Tibial nerve (tissue), 4 donors: ENCODE results near the gene LRRC26. TPM values are rescaled to one million over a fixed set of nuclear protein-coding genes. Genes with fewer than 3 reads are reported as not detected.
"Not testable (repeated sequence)": the region's sequence is repeated elsewhere in the genome, so short reads cannot be mapped to it uniquely, and the experiment has no call there.

Experiments
- DNase-seq, 2 donors: peaks; one replicate each; pipeline ENCODE4 v3.0.0-alpha.2; 2019; ENCODE audit warnings: low spot score in 2 of 2
- H3K27ac ChIP-seq, 4 donors: fragments of 200-600 bp; sonication (generic) in 3 of 4; one replicate each; pipeline ENCODE4 v1.5.1; 2017 to 2019; ENCODE audit warnings: mild to moderate bottlenecking in 1 of 4
- H3K27me3 ChIP-seq, 2 donors: fragments of 200-600 bp; sonication (generic) in 1 of 2; one replicate each; pipeline versions ENCODE4 v1.5.1 to v1.6.0; 2017 to 2019
- H3K36me3 ChIP-seq, 3 donors: fragments of 200-600 bp; sonication (generic); one replicate each; pipeline ENCODE4 v1.5.1; 2018 to 2019
- H3K4me1 ChIP-seq, 4 donors: fragments of 200-600 bp; sonication (generic) in 3 of 4; one replicate each; pipeline ENCODE4 v1.5.1; 2017 to 2019
- H3K4me3 ChIP-seq, 4 donors: fragments of 200-600 bp; sonication (generic) in 3 of 4; one replicate each; pipeline ENCODE4 v1.5.1; 2017 to 2019; ENCODE audit warnings: mild to moderate bottlenecking in 1 of 4, moderate library complexity in 1 of 4
- H3K9me3 ChIP-seq, 4 donors: fragments of 200-600 bp; sonication (generic) in 3 of 4; one replicate each; pipeline ENCODE4 v1.5.1; 2017 to 2019
- EP300 ChIP-seq, 2 donors: sonication (generic); formaldehyde crosslinking; IDR thresholded peaks; one replicate each; pipeline ENCODE4 v1.6.1; 2017; ENCODE audit warnings: antibody characterized with exemption in 2 of 2, mild to moderate bottlenecking in 1 of 2
- POLR2A ChIP-seq, 2 donors: fragments of 450-650 bp; IDR thresholded peaks; one replicate each; pipeline ENCODE4 v1.6.1; 2017; ENCODE audit warnings: antibody characterized with exemption in 2 of 2, mild to moderate bottlenecking in 2 of 2, moderate library complexity in 2 of 2
- WGBS, 2 donors: methylation state at CpG; one replicate each; pipeline ENCODE4 v1.1.5; 2018; 5-methylcytosine and 5-hydroxymethylcytosine counted together
- total RNA-seq, 4 donors: library from RNA; depleted of rRNA; stranded (reverse); fragments of >200 nt; gene quantifications; one replicate each; pipeline ENCODE4 v1.1.0, GENCODE V29; 2016
- TF ChIP-seq, protein P1 (sequence below), 5 experiments: fragments of 200-600 bp in 3 of 5; fragments of 450-650 bp in 2 of 5; sonication (generic) in 3 of 5; IDR thresholded peaks; one replicate each; pipeline ENCODE4 v1.5.1; 2016 to 2019; ENCODE audit warnings: antibody characterized with exemption in 5 of 5, mild to moderate bottlenecking in 3 of 5, moderate library complexity in 2 of 5

LRRC26 gene
- total RNA-seq, 4 donors from 2014 or later: not detected

- peaks cover 0 to 77% of the 10 kb centered on the region in 2 donors for H3K27me3 ChIP-seq
- DNase-seq: no peak
- peaks cover 0 to 6% (median 0%) of the 10 kb centered on the region in 4 donors for H3K4me1 ChIP-seq
- H3K27ac ChIP-seq: no peak overlapping the region
- no peaks in the 10 kb centered on the region for H3K36me3 ChIP-seq
- H3K4me3 ChIP-seq: no peak overlapping the region
- WGBS, 2 donors: 28 to 32% methylated on average over 17 to 19 of the region's 27 CpGs
- TF ChIP-seq EP300 (IDR thresholded peaks at IDR 0.05) (no peak), POLR2A (IDR thresholded peaks at IDR 0.05) (no peak)
- H3K9me3 ChIP-seq: peaks cover 0 to 12% (median 0%) of the 10 kb centered on the region in 4 donors
Observed at GRCh38 chr9:137136261-137136880, 33.5 kb downstream of the LRRC26 start.

DNA sequence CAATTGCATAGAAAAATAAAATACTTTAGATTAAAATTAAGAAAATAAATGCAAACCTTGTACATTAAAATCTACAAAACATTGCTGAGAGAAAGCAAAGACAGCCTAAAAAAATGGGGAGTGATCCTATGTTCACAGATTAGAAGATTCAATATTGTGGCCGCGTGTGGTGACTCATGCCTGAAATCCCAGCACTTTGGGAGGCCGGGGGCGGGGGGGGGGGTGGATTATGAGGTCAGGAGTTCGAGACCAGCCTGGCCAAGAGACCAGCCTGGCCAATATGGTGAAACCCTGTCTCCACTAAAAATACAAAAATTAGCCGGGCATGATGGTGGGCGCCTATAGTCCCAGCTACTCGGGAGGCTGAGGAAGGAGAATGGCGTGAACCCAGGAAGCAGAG, 34.7 kb downstream of the LRRC26 start:
- H3K27me3 ChIP-seq: peaks cover 0 to 69% of the 10 kb centered on the region in 2 donors
- 81 to 83% methylated on average over 9 of the region's 9 CpGs for WGBS, 2 donors

DNA sequence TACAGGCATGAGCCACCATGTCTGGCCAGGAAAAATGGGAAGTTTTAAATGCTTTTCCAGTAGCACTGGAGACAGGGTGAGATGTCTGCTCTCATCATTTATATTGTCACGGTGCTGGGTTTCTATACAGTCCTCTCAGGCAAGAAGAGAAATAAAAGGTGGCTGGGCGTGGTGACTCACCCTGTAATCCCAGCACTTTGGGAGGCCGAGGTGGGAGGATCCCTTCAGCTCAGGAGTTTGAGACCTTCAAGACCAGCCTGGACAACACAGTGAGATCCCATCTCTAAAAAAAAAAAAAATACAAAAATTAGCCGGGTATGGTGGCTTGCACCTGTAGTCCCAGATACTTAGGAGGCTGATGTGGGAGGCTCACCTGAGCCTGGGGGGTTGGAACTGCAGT, 35.7 kb downstream of the LRRC26 start:
- no peak for DNase-seq
- Histone ChIP-seq H3K9me3 (peaks cover 0 to 28% (median 0%) of the 10 kb centered on the region in 4 donors), H3K27ac (no peak overlapping the region), H3K4me1 (peaks cover 0 to 12% (median 0%) of the 10 kb centered on the region in 4 donors), H3K27me3 (peaks cover 0 to 60% of the 10 kb centered on the region in 2 donors), H3K36me3 (no peaks in the 10 kb centered on the region), H3K4me3 (no peak overlapping the region)
- no peak for TF ChIP-seq EP300 (IDR thresholded peaks at IDR 0.05)
- no peak for TF ChIP-seq POLR2A (IDR thresholded peaks at IDR 0.05)
- TF ChIP-seq, protein P1, sequence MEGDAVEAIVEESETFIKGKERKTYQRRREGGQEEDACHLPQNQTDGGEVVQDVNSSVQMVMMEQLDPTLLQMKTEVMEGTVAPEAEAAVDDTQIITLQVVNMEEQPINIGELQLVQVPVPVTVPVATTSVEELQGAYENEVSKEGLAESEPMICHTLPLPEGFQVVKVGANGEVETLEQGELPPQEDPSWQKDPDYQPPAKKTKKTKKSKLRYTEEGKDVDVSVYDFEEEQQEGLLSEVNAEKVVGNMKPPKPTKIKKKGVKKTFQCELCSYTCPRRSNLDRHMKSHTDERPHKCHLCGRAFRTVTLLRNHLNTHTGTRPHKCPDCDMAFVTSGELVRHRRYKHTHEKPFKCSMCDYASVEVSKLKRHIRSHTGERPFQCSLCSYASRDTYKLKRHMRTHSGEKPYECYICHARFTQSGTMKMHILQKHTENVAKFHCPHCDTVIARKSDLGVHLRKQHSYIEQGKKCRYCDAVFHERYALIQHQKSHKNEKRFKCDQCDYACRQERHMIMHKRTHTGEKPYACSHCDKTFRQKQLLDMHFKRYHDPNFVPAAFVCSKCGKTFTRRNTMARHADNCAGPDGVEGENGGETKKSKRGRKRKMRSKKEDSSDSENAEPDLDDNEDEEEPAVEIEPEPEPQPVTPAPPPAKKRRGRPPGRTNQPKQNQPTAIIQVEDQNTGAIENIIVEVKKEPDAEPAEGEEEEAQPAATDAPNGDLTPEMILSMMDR (IDR thresholded peaks at IDR 0.05): no peak
- WGBS, 2 donors: 76 to 79% methylated on average over 4 of the region's 4 CpGs

More for the DNA sequence above, 34.7 kb downstream of the LRRC26 start:
- not testable (repeated sequence) for H3K27ac ChIP-seq, DNase-seq, H3K36me3 ChIP-seq, H3K4me3 ChIP-seq, H3K4me1 ChIP-seq
- peaks cover 0 to 22% (median 0%) of the 10 kb centered on the region in 4 donors for H3K9me3 ChIP-seq

- Histone ChIP-seq H3K4me1 (peaks cover 0 to 33% (median 9%) of the 10 kb centered on the region in 4 donors), H3K9me3 (peaks cover 0 to 28% (median 0%) of the 10 kb centered on the region in 4 donors), H3K27me3 (peaks cover 0 to 23% of the 10 kb centered on the region in 2 donors), H3K36me3 (no peaks in the 10 kb centered on the region), H3K27ac (peak overlapping the region in 3 of 4 donors; percentile 71 to 79 (median 72)), H3K4me3 (peak overlapping the region; percentile 55 to 65 (median 60))
- 7 to 12% methylated on average over 19 to 47 of the region's 58 CpGs for WGBS, 2 donors
- no peak for TF ChIP-seq POLR2A (IDR thresholded peaks at IDR 0.05)
- TF ChIP-seq, protein P1 (IDR thresholded peaks at IDR 0.05): no peak
- TF ChIP-seq EP300 (IDR thresholded peaks at IDR 0.05): no peak
- DNase-seq: no peak
Observed at GRCh38 chr9:137130176-137130755, 39.6 kb downstream of the LRRC26 start.

- DNase-seq: peak; percentile 45 to 54
- 2% methylated on average over 53 to 57 of the region's 86 CpGs for WGBS, 2 donors
- peak overlapping the region in 3 of 4 donors; percentile 71 to 79 (median 72) for H3K27ac ChIP-seq
- H3K4me3 ChIP-seq: peak overlapping the region; percentile 55 to 65 (median 60)
- peaks cover 0 to 33% (median 9%) of the 10 kb centered on the region in 4 donors for H3K4me1 ChIP-seq
- H3K36me3 ChIP-seq: no peaks in the 10 kb centered on the region
- H3K9me3 ChIP-seq: peaks cover 0 to 28% (median 0%) of the 10 kb centered on the region in 4 donors
- H3K27me3 ChIP-seq: peaks cover 0 to 20% of the 10 kb centered on the region in 2 donors
- TF ChIP-seq EP300 (IDR thresholded peaks at IDR 0.05) (peak in 1 of 2 donors; percentile 76), POLR2A (IDR thresholded peaks at IDR 0.05) (no peak)
- TF ChIP-seq, protein P1 (IDR thresholded peaks at IDR 0.05): peak in 1 of 5 experiments; percentile 13
Observed at GRCh38 chr9:137129456-137130175, 40.2 kb downstream of the LRRC26 start.
